Lung (tissue), 12 donors: ENCODE measurements around the gene MAN2B2. TPM values are rescaled to one million over a fixed set of nuclear protein-coding genes. Genes with fewer than 3 reads are reported as not detected.

Experiments used
- ATAC-seq: fragments of 200-7000 bp; cut with Tn5 transposase; one replicate; pipeline ENCODE4 v1.9.1; 2020; ENCODE audit warnings: moderate number of reproducible peaks; ENCODE audit not compliant: insufficient read depth, low FRiP score
- DNase-seq, 3 donors: peaks; one replicate each; pipeline ENCODE4 v3.0.0-alpha.2; 2013 to 2017
- H3K27ac ChIP-seq, 2 donors: one replicate each; pipeline ENCODE4 v1.5.1; 2013; ENCODE audit warnings: mild to moderate bottlenecking in 2 of 2, moderate library complexity in 2 of 2, control low read depth in 1 of 2, inconsistent platforms in 1 of 2, low read depth in 1 of 2, low read length in 1 of 2
- H3K27me3 ChIP-seq, 3 donors: one replicate each; pipeline ENCODE4 v1.5.1; 2013; ENCODE audit warnings: low read length in 2 of 3; ENCODE audit not compliant: control insufficient read depth in 3 of 3, insufficient read depth in 3 of 3
- H3K36me3 ChIP-seq, 4 donors: one replicate each; pipeline ENCODE4 v1.5.1; 2013; ENCODE audit warnings: low read length in 4 of 4, mild to moderate bottlenecking in 1 of 4, moderate library complexity in 1 of 4; ENCODE audit not compliant: control insufficient read depth in 4 of 4, insufficient read depth in 4 of 4
- H3K4me1 ChIP-seq, 5 donors: one replicate each; pipeline ENCODE4 v1.5.1; 2013; ENCODE audit warnings: low read length in 5 of 5, mild to moderate bottlenecking in 2 of 5, moderate library complexity in 1 of 5; ENCODE audit not compliant: control insufficient read depth in 5 of 5, insufficient read depth in 5 of 5
- H3K4me3 ChIP-seq: one replicate; pipeline ENCODE4 v1.5.1; 2013; ENCODE audit warnings: mild to moderate bottlenecking, control low read depth, moderate library complexity
- H3K9ac ChIP-seq, 2 donors: one replicate each; pipeline ENCODE4 v1.5.1; 2013; ENCODE audit warnings: low read length in 2 of 2, control low read depth in 1 of 2; ENCODE audit not compliant: insufficient read depth in 1 of 2
- H3K9me3 ChIP-seq, 4 donors: one replicate each; pipeline ENCODE4 v1.5.1; 2013; ENCODE audit warnings: low read length in 3 of 4, mild to moderate bottlenecking in 1 of 4, moderate library complexity in 1 of 4; ENCODE audit not compliant: control insufficient read depth in 4 of 4, insufficient read depth in 3 of 4
- CTCF ChIP-seq: IDR thresholded peaks from 2 replicates; pipeline ENCODE4 v1.5.1; 2012; ENCODE audit warnings: mild to moderate bottlenecking; ENCODE audit errors: control extremely low read depth, extremely low read depth
- WGBS, 2 donors: extraction: QIAGEN DNeasy Blood & Tissue Kit; methylation state at CpG; one replicate each; pipeline ENCODE4 v1.1.7; 2013; 5-methylcytosine and 5-hydroxymethylcytosine counted together
- polyA plus RNA-seq, 2 donors: library from polyadenylated mRNA; stranded (reverse); fragments of 200-250 nt; gene quantifications; one replicate each; pipeline ENCODE4 v1.2.1, GENCODE V29; 2013
- total RNA-seq, 2 donors: library from RNA; depleted of rRNA in 1 of 2; stranded (reverse); fragments of >200 nt in 1 of 2; gene quantifications; one replicate each; pipeline ENCODE4 v1.2.1, GENCODE V29; 2014 to 2021
- donor health status: control.
- donor health status: control.
- donor health status: Bipolar disorder and iron deficiency.
- donor health status: healthy.
- donor health status: DM: yes; HTN: yes; CAD: no.

Gene MAN2B2
- total and polyA plus RNA-seq, 4 donors = 6.5 to 36.1 (median 16.5) TPM

- DNase-seq (no peak), ATAC-seq (no peak)
- peaks cover 0 to 8% (median 0%) of the 10 kb centered on the region in 4 donors for H3K9me3 ChIP-seq
- 54 to 62% methylated on average over 16 of the region's 16 CpGs for WGBS, 2 donors
- no peak overlapping the region for H3K27ac ChIP-seq
- no peaks in the 10 kb centered on the region for H3K36me3 ChIP-seq
- peaks cover 0 to 10% (median 0%) of the 10 kb centered on the region in 5 donors for H3K4me1 ChIP-seq
- no peak overlapping the region for H3K4me3 ChIP-seq
- H3K9ac ChIP-seq = no peak overlapping the region
- H3K27me3 ChIP-seq = peaks cover 3 to 76% (median 44%) of the 10 kb centered on the region in 3 donors
- no peak for TF ChIP-seq CTCF
Observed at GRCh38 chr4:6561706-6562371, 13.2 kb upstream of the MAN2B2 start.

- Histone ChIP-seq H3K4me1 (peaks cover 0 to 10% (median 0%) of the 10 kb centered on the region in 5 donors), H3K27me3 (peaks cover 3 to 69% (median 41%) of the 10 kb centered on the region in 3 donors), H3K36me3 (no peaks in the 10 kb centered on the region), H3K27ac (no peak overlapping the region), H3K9ac (no peak overlapping the region), H3K4me3 (no peak overlapping the region), H3K9me3 (peaks cover 0 to 8% (median 0%) of the 10 kb centered on the region in 4 donors)
- DNase-seq (no peak), ATAC-seq (no peak)
- TF ChIP-seq CTCF = no peak
- WGBS, 2 donors = 1 to 2% methylated on average over 55 to 127 of the region's 127 CpGs
Observed at GRCh38 chr4:6562931-6563901, 11.8 kb upstream of the MAN2B2 start.

GRCh38 chr4:6563935-6564645, 10.9 kb upstream of the MAN2B2 start:
- H3K36me3 ChIP-seq = no peaks in the 10 kb centered on the region
- DNase-seq (no peak), ATAC-seq (no peak)
- no peak for TF ChIP-seq CTCF
- WGBS, 2 donors = 10 to 15% methylated on average over 34 to 66 of the region's 66 CpGs
- peaks cover 0 to 10% (median 0%) of the 10 kb centered on the region in 5 donors for H3K4me1 ChIP-seq
- H3K27me3 ChIP-seq = peaks cover 3 to 61% (median 38%) of the 10 kb centered on the region in 3 donors
- H3K9me3 ChIP-seq = peaks cover 0 to 5% (median 0%) of the 10 kb centered on the region in 4 donors
- no peak overlapping the region for H3K9ac ChIP-seq
- H3K4me3 ChIP-seq = no peak overlapping the region
- no peak overlapping the region for H3K27ac ChIP-seq
